ENCODE results near the gene WDR77. TPM values are rescaled to one million over a fixed set of nuclear protein-coding genes. Genes with fewer than 3 reads are reported as not detected.
A peak's percentile ranks its signal among the peaks of the same experiment; 100 is the strongest.

Gene WDR77
- total and polyA plus RNA-seq, 9 of the 15 experiments (the other 6 are each of a cell fraction or from before 2014, with no cell fraction given): 20.6 to 160 (median 75.3) TPM

GRCh38 chr1:111448918-111449702 is at the start of gene WDR77, which contains the start of gene ATP5PB (continued):
- TF ChIP-seq HMBOX1 (IDR thresholded peaks at IDR 0.05) (peak; percentile 58; the same call in 1 of the 2 replicates), SAFB (IDR thresholded peaks at IDR 0.05; ENCODE audit: borderline replicate concordance, low read depth, low read length) (no peak), SP1 (CRISPR knock-in tag; IDR thresholded peaks at IDR 0.05) (peak; percentile 48; the same call in 1 of the 2 replicates), ILF3 (IDR thresholded peaks at IDR 0.05; ENCODE audit: borderline replicate concordance) (no peak), TEAD2 (tag; IDR thresholded peaks at IDR 0.05) (no peak), FIP1L1 (IDR thresholded peaks at IDR 0.05; ENCODE audit: low read depth, low read length, poor library complexity, severe bottlenecking) (no peak), EZH2 (IDR thresholded peaks at IDR 0.05; ENCODE audit: borderline replicate concordance, low read depth, low read length) (no peak), ATF2 (CRISPR knock-in tag; IDR thresholded peaks at IDR 0.05) (no peak), ZNF197 (CRISPR knock-in tag; IDR thresholded peaks at IDR 0.05; ENCODE audit: low read depth) (no peak), RCOR1 (IDR thresholded peaks at IDR 0.05; ENCODE audit: borderline replicate concordance in 1 of 2, low read depth in 2 of 2, low read length in 2 of 2) (0 out of 4 replicates have a peak, but pooled peaks of 1 of the 2 experiments have one; percentile 45), E2F4 (CRISPR knock-in tag; IDR thresholded peaks at IDR 0.05; ENCODE audit: low read depth) (no peak), CEBPZ (IDR thresholded peaks at IDR 0.05; ENCODE audit: borderline replicate concordance, low read depth, low read length) (no peak), SREBF1 (IDR thresholded peaks at IDR 0.05; ENCODE audit: borderline replicate concordance, low read depth, low read length) (0 out of 2 replicates have a peak, but pooled peaks have one; percentile 21), CLOCK (CRISPR knock-in tag; IDR thresholded peaks at IDR 0.05; ENCODE audit: borderline replicate concordance) (no peak)
